H1 (cell line): ENCODE data around the gene HPX. TPM values are rescaled to one million over a fixed set of nuclear protein-coding genes. Genes with fewer than 3 reads are reported as not detected.

Experiments used
- CTCF ChIA-PET: fragments of 300-600 bp; sonication (Branson Sonifier 250); formaldehyde crosslinking; loops from one replicate; lab custom pipeline; 2021; ENCODE audit not compliant: partially characterized antibody; lab: Charles Lee
- POLR2A ChIA-PET: fragments of 300-600 bp; sonication (Branson Sonifier 250); formaldehyde crosslinking; loops from one replicate; lab custom pipeline; 2021; ENCODE audit warnings: inconsistent platforms; ENCODE audit not compliant: partially characterized antibody; lab: Charles Lee
- DNase-seq, 2 experiments: peaks; one replicate each; pipeline versions ENCODE4 v3.0.0 to v3.0.0-alpha.2; 2010 to 2022; ENCODE audit warnings: low spot score in 2 of 2, low read depth in 1 of 2, mixed read lengths in 1 of 2
- FAIRE-seq: peaks from 2 replicates; lab custom pipeline; 2011; peaks lifted over from hg19 to GRCh38; lab: Jason Lieb, UNC
- H2AFZ ChIP-seq: 2 replicates; pipeline ENCODE4 v1.8.1; 2012; ENCODE audit warnings: low read length, inconsistent platforms
- H2AK5ac ChIP-seq: 2 replicates; pipeline ENCODE4 v1.6.1; 2013; ENCODE audit warnings: low read depth, low read length
- H2BK120ac ChIP-seq: replicated peaks from 2 replicates; pipeline ENCODE3; 2013; ENCODE audit warnings: low read depth, low read length, inconsistent platforms
- H2BK12ac ChIP-seq: 2 replicates; pipeline ENCODE4 v1.6.1; 2013; ENCODE audit warnings: low read depth, low read length
- H2BK15ac ChIP-seq: 2 replicates; pipeline ENCODE4 v1.6.1; 2013; ENCODE audit warnings: low read length
- H2BK20ac ChIP-seq: 2 replicates; pipeline ENCODE4 v1.6.1; 2013; ENCODE audit warnings: low read length
- H2BK5ac ChIP-seq: 2 replicates; pipeline ENCODE4 v1.6.1; 2013; ENCODE audit warnings: low read depth, low read length
- H3K14ac ChIP-seq: 2 replicates; pipeline ENCODE4 v1.6.1; 2013; ENCODE audit warnings: inconsistent platforms; ENCODE audit not compliant: insufficient read length
- H3K18ac ChIP-seq: 2 replicates; pipeline ENCODE4 v1.6.1; 2013; ENCODE audit warnings: low read length; ENCODE audit errors: extremely low read depth
- H3K23ac ChIP-seq: 2 replicates; pipeline ENCODE4 v1.6.1; 2013; ENCODE audit warnings: inconsistent platforms; ENCODE audit not compliant: insufficient read length
- H3K23me2 ChIP-seq: 2 replicates; pipeline ENCODE4 v1.6.1; 2013; ENCODE audit warnings: low read depth, low read length
- H3K27ac ChIP-seq: 2 replicates; pipeline ENCODE4 v1.6.1; 2011; ENCODE audit warnings: low read depth, low read length, inconsistent platforms
- H3K27me3 ChIP-seq, 4 experiments: replicated peaks in 1 of 4; 1 replicate in 1 of 4; 2 replicates in 3 of 4; pipeline versions ENCODE4 v1.6.1 to v1.8.1; 2011 to 2013; ENCODE audit warnings: low read length in 3 of 4, mild to moderate bottlenecking in 3 of 4, inconsistent platforms in 2 of 4, mixed read lengths in 2 of 4, moderate library complexity in 1 of 4; ENCODE audit not compliant: control insufficient read depth in 3 of 4, insufficient read depth in 3 of 4; ENCODE audit errors: extremely low read depth in 1 of 4
- H3K36me3 ChIP-seq, 4 experiments: 2 replicates each; pipeline versions ENCODE4 v1.6.1 to v1.8.1; 2011 to 2013; ENCODE audit warnings: mild to moderate bottlenecking in 4 of 4, low read length in 3 of 4, moderate library complexity in 2 of 4, control low read depth in 1 of 4, inconsistent platforms in 1 of 4; ENCODE audit not compliant: insufficient read depth in 4 of 4, control insufficient read depth in 2 of 4
- H3K4ac ChIP-seq: replicated peaks from 2 replicates; pipeline ENCODE3; 2013; ENCODE audit warnings: low read length, low read depth, mixed read lengths, inconsistent platforms; ENCODE audit not compliant: insufficient read length
- H3K4me1 ChIP-seq, 4 experiments: replicated peaks in 1 of 4; 1 replicate in 1 of 4; 2 replicates in 3 of 4; pipeline versions ENCODE4 v1.6.1 to v1.8.1; 2011 to 2013; ENCODE audit warnings: low read length in 3 of 4, inconsistent platforms in 2 of 4, mixed read lengths in 1 of 4; ENCODE audit not compliant: insufficient read depth in 4 of 4, control insufficient read depth in 3 of 4
- H3K4me2 ChIP-seq, 2 experiments: 2 replicates each; pipeline versions ENCODE4 v1.6.1 to v1.8.1; 2011 to 2013; ENCODE audit warnings: low read depth in 2 of 2, low read length in 2 of 2, control low read depth in 1 of 2, inconsistent platforms in 1 of 2, mild to moderate bottlenecking in 1 of 2; ENCODE audit not compliant: insufficient read depth in 1 of 2
- H3K4me3 ChIP-seq, 4 experiments: fragments of 200-600, 300-600 bp in 1 of 4; sonication (generic), shearing (Covaris generic), sonication (Bioruptor Twin) in 1 of 4; 2 replicates each; pipeline versions ENCODE4 v1.5.1 to v1.8.1; 2011 to 2016; ENCODE audit warnings: low read length in 4 of 4, low read depth in 3 of 4, control low read depth in 2 of 4, inconsistent platforms in 2 of 4, mild to moderate bottlenecking in 2 of 4, mixed read lengths in 1 of 4, moderate library complexity in 1 of 4; ENCODE audit not compliant: insufficient read depth in 2 of 4; ENCODE audit errors: extremely low read depth in 1 of 4
- H3K56ac ChIP-seq: replicated peaks from 2 replicates; pipeline ENCODE3; 2013; ENCODE audit warnings: low read depth, mild to moderate bottlenecking, mixed read lengths, low read length, inconsistent platforms; ENCODE audit not compliant: insufficient read length
- H3K79me1 ChIP-seq: 2 replicates; pipeline ENCODE4 v1.6.1; 2013; ENCODE audit warnings: low read depth, low read length, control low read depth
- H3K79me2 ChIP-seq, 2 experiments: 2 replicates each; pipeline versions ENCODE4 v1.6.1 to v1.8.1; 2012 to 2013; ENCODE audit warnings: low read length in 2 of 2, mild to moderate bottlenecking in 2 of 2, inconsistent platforms in 1 of 2; ENCODE audit not compliant: insufficient read depth in 2 of 2, control insufficient read depth in 1 of 2
- H3K9ac ChIP-seq, 4 experiments: replicated peaks in 1 of 4; 1 replicate in 1 of 4; 2 replicates in 3 of 4; pipeline versions ENCODE4 v1.6.1 to v1.8.1; 2011 to 2013; ENCODE audit warnings: low read depth in 3 of 4, low read length in 3 of 4, control low read depth in 2 of 4, mild to moderate bottlenecking in 2 of 4, moderate library complexity in 2 of 4, inconsistent platforms in 1 of 4; ENCODE audit errors: extremely low read depth in 1 of 4
- H3K9me3 ChIP-seq, 2 experiments: 2 replicates each; pipeline versions ENCODE4 v1.6.1 to v1.8.1; 2012 to 2013; ENCODE audit warnings: mild to moderate bottlenecking in 2 of 2, moderate library complexity in 2 of 2, control low read depth in 1 of 2, inconsistent platforms in 1 of 2, low read depth in 1 of 2, low read length in 1 of 2, mixed read lengths in 1 of 2; ENCODE audit not compliant: insufficient read depth in 2 of 2
- H4K20me1 ChIP-seq, 2 experiments: replicated peaks in 1 of 2; 2 replicates each; pipeline versions ENCODE3 to v1.8.1; 2011 to 2013; ENCODE audit warnings: inconsistent platforms in 2 of 2, low read length in 2 of 2, mild to moderate bottlenecking in 1 of 2; ENCODE audit not compliant: insufficient read depth in 2 of 2, control insufficient read depth in 1 of 2
- H4K5ac ChIP-seq: 2 replicates; pipeline ENCODE4 v1.6.1; 2013; ENCODE audit warnings: low read length, low read depth, mixed read lengths, inconsistent platforms; ENCODE audit not compliant: insufficient read length
- H4K8ac ChIP-seq: 2 replicates; pipeline ENCODE4 v1.8.0; 2013; ENCODE audit warnings: mild to moderate bottlenecking, moderate library complexity, low read length, inconsistent platforms; ENCODE audit not compliant: insufficient read depth; ENCODE audit errors: extremely low read depth
- H4K91ac ChIP-seq: replicated peaks from 2 replicates; pipeline ENCODE3; 2013; ENCODE audit warnings: low read length, mixed read lengths, inconsistent platforms; ENCODE audit not compliant: insufficient read length
- CHD1 ChIP-seq: IDR thresholded peaks from 2 replicates; pipeline ENCODE4 v1.6.1; 2012; ENCODE audit warnings: low read depth, low read length, improper control_type of control experiment
- EGR1 ChIP-seq: IDR thresholded peaks from 2 replicates; pipeline ENCODE4 v1.6.1; 2011; ENCODE audit warnings: low read depth, low read length, borderline replicate concordance
- GTF2F1 ChIP-seq: IDR thresholded peaks from 2 replicates; pipeline ENCODE4 v1.6.1; 2012; ENCODE audit warnings: low read depth, low read length, improper control_type of control experiment, borderline replicate concordance
- PHF8 ChIP-seq: fragments of 200-600 bp; sonication (generic); conservative IDR thresholded peaks from 2 replicates; pipeline ENCODE4 v1.7.1; 2012; ENCODE audit warnings: low read depth, mild to moderate bottlenecking, inconsistent platforms, low read length, moderate library complexity
- POU5F1 ChIP-seq: IDR thresholded peaks from 2 replicates; pipeline ENCODE4 v1.6.1; 2011; ENCODE audit warnings: low read depth, mild to moderate bottlenecking, low read length, moderate library complexity
- RAD21 ChIP-seq, 2 experiments: IDR thresholded peaks in 1 of 2; conservative IDR thresholded peaks in 1 of 2; 2 replicates each; pipeline ENCODE4 v1.6.1; 2011; ENCODE audit warnings: low read depth in 2 of 2, low read length in 2 of 2, improper control_type of control experiment in 1 of 2, inconsistent platforms in 1 of 2, mild to moderate bottlenecking in 1 of 2, moderate library complexity in 1 of 2
- SIN3A ChIP-seq, 2 experiments: IDR thresholded peaks in 1 of 2; conservative IDR thresholded peaks in 1 of 2; 2 replicates each; pipeline ENCODE4 v1.6.1; 2011 to 2012; ENCODE audit warnings: low read length in 2 of 2, improper control_type of control experiment in 1 of 2, low read depth in 1 of 2, mild to moderate bottlenecking in 1 of 2
- SP4 ChIP-seq: IDR thresholded peaks from 2 replicates; pipeline ENCODE4 v1.6.1; 2012; ENCODE audit warnings: low read length, inconsistent platforms
- TAF1 ChIP-seq: IDR thresholded peaks from 2 replicates; pipeline ENCODE4 v1.6.1; 2011; ENCODE audit warnings: mild to moderate bottlenecking, low read depth, low read length
- TBP ChIP-seq: IDR thresholded peaks from 2 replicates; pipeline ENCODE4 v1.6.1; 2011; ENCODE audit warnings: low read depth, low read length, improper control_type of control experiment
- TEAD4 ChIP-seq: IDR thresholded peaks from 2 replicates; pipeline ENCODE4 v1.6.1; 2012; ENCODE audit warnings: low read depth, low read length, inconsistent platforms, mixed read lengths
- WGBS, 2 experiments: shearing (Covaris generic) in 1 of 2; methylation state at CpG; one replicate each; pipeline versions ENCODE4 v1.1.6 to v1.1.7; 2013 to 2015; ENCODE audit warnings: low lambda C conversion rate in 2 of 2, mixed read lengths in 2 of 2, inconsistent platforms in 1 of 2, low coverage in 1 of 2, missing lambda C conversion rate in 1 of 2; ENCODE audit not compliant: insufficient replicate concordance in 2 of 2, insufficient coverage in 1 of 2, insufficient read length in 1 of 2; ENCODE audit errors: extremely low coverage in 1 of 2, missing lambda C conversion rate in 1 of 2; 5-methylcytosine and 5-hydroxymethylcytosine counted together
- polyA plus RNA-seq, 7 experiments: library from polyadenylated mRNA; depleted of rRNA in 3 of 7; stranded (reverse) in 5 of 7; unstranded in 2 of 7; fragments of >200 nt in 5 of 7; fragments of 200-250 nt in 2 of 7; gene quantifications; 1 replicate in 5 of 7; 2 replicates in 1 of 7; 4 replicates in 1 of 7; pipeline versions ENCODE4 v1.2.1 to v1.2.3, GENCODE V29; 2011 to 2013; ENCODE audit warnings: missing spikeins in 2 of 7, mixed read lengths in 2 of 7
- total RNA-seq: library from RNA; stranded (reverse); fragmentation: NEBNext Ultra II Directional; extraction: Animal tissue kit (Norgen Biotek cat#: 25700); gene quantifications from 2 replicates; pipeline ENCODE4 v1.2.1, GENCODE V29; 2021

The HPX gene
- total and polyA plus RNA-seq, 2 of the 8 experiments (the other 6 are each of a cell fraction or from before 2014, with no cell fraction given): 0.80 to 0.97 TPM

- Histone ChIP-seq H3K27me3 (no peaks in the 10 kb centered on the region; a peak in 1 of 7 replicates), H3K23ac (no peak overlapping the region), H3K79me2 (no peaks in the 10 kb centered on the region), H4K5ac (no peak overlapping the region), H2AFZ (peak overlapping the region; percentile 68; the same call in 1 of the 2 replicates), H3K56ac (no peak overlapping the region), H3K14ac (no peak overlapping the region), H2AK5ac (no peak overlapping the region), H3K9ac (peak overlapping the region in 1 of 4 experiments; percentile 71; a peak in 3 of 7 replicates), H3K4ac (no peak overlapping the region), H2BK120ac (no peak overlapping the region), H3K4me2 (peak overlapping the region; percentile 44 to 53), H4K20me1 (peaks cover 0 to 2% of the 10 kb centered on the region in 2 experiments), H3K27ac (no peak overlapping the region; the same call in 1 of the 2 replicates), H2BK12ac (no peak overlapping the region), H3K4me1 (peaks cover 5 to 10% (median 7%) of the 10 kb centered on the region in 4 experiments), H3K4me3 (peak overlapping the region in 1 of 4 experiments; percentile 23; a peak in 1 of 8 replicates), H2BK5ac (peak overlapping the region; percentile 64), H3K36me3 (no peaks in the 10 kb centered on the region; a peak in 1 of 8 replicates), H4K8ac (no peak overlapping the region), H2BK20ac (no peak overlapping the region; the same call in 1 of the 2 replicates), H3K18ac (peak overlapping the region; percentile 72; the same call in 1 of the 2 replicates), H3K79me1 (no peaks in the 10 kb centered on the region), H4K91ac (no peak overlapping the region), H2BK15ac (peak overlapping the region; percentile 25; the same call in 1 of the 2 replicates), H3K9me3 (no peaks in the 10 kb centered on the region), H3K23me2 (peaks cover 6% of the 10 kb centered on the region; the same call in 1 of the 2 replicates)
- peak; percentile 96 for FAIRE-seq
- DNase-seq: peak; percentile 88
- POLR2A ChIA-PET: interaction anchor here (0.6 to 1.5 kb wide), 6 partner anchors 8 to 147 kb away, joined by 3 to 6 read pairs (median 3); partner anchors contain the start of genes ARFIP2, SMPD1 and TIMM10B
- 19% methylated on average over 6 of the region's 6 CpGs; no CpG with 5 or more reads in 1 of the 2 experiments for WGBS, 2 experiments
- CTCF ChIA-PET: interaction anchor here (0.8 to 3.4 kb wide), 13 partner anchors 9 to 106 kb away, joined by 3 to 26 read pairs (median 4); partner anchors contain the start of gene HPX
- TF ChIP-seq PHF8 (no peak; the same call in 1 of the 2 replicates), TBP (no peak; the same call in 1 of the 2 replicates), GTF2F1 (no peak), RAD21 (IDR thresholded peaks at IDR 0.05 in 1 of 2, conservative IDR thresholded peaks at IDR 0.05 in 1 of 2; ENCODE audit: low read depth in 2 of 2, low read length in 2 of 2) (no peak; a peak in 1 of 4 replicates), SP4 (no peak), POU5F1 (no peak), EGR1 (no peak), CHD1 (no peak), TAF1 (peak; percentile 46; the same call in 1 of the 2 replicates), TEAD4 (0 out of 2 replicates have a peak, but pooled peaks have one; percentile 33), SIN3A (conservative IDR thresholded peaks at IDR 0.05 in 1 of 2, IDR thresholded peaks at IDR 0.05 in 1 of 2; ENCODE audit: low read depth in 1 of 2, low read length in 2 of 2) (no peak)
These were observed 28.1 kb upstream of the HPX start for GRCh38 chr11:6468712-6469495.
